HG03460 (cell line): ENCODE results near the gene ARHGAP12.

Source experiments
- ATAC-seq: cut with Tn5 transposase; IDR thresholded peaks from one replicate; pipeline ENCODE4 v1.9.1; 2021; ENCODE audit not compliant: unreplicated experiment

The ARHGAP12 gene

GRCh38 chr10:31948021-31948420 is 19.4 kb upstream of the ARHGAP12 start:
- no peak for ATAC-seq

GRCh38 chr10:31947144-31947926 is 18.7 kb upstream of the ARHGAP12 start:
- ATAC-seq: no peak

GRCh38 chr10:31945392-31945791 is 16.8 kb upstream of the ARHGAP12 start:
- no peak for ATAC-seq

- no peak for ATAC-seq
Measured at GRCh38 chr10:31944071-31944433, 15.4 kb upstream of the ARHGAP12 start.

GRCh38 chr10:31942892-31943291 is 14.3 kb upstream of the ARHGAP12 start:
- ATAC-seq: no peak

GRCh38 chr10:31942435-31942834 is 13.8 kb upstream of the ARHGAP12 start:
- no peak for ATAC-seq

GRCh38 chr10:31940839-31941653 is 12.4 kb upstream of the ARHGAP12 start:
- ATAC-seq: no peak

GRCh38 chr10:31939797-31940708 is 11.4 kb upstream of the ARHGAP12 start:
- ATAC-seq: no peak

GRCh38 chr10:31937371-31937770 is 8.7 kb upstream of the ARHGAP12 start:
- no peak for ATAC-seq

- ATAC-seq: no peak
Measured at GRCh38 chr10:31936933-31937332, 8.3 kb upstream of the ARHGAP12 start.

- ATAC-seq: no peak
Measured at GRCh38 chr10:31936086-31936485, 7.5 kb upstream of the ARHGAP12 start.

- no peak for ATAC-seq
Measured at GRCh38 chr10:31935678-31936077, 7.0 kb upstream of the ARHGAP12 start.

GRCh38 chr10:31932838-31933237 is 4.2 kb upstream of the ARHGAP12 start:
- no peak for ATAC-seq

- no peak for ATAC-seq
Measured at GRCh38 chr10:31930856-31931255, 2.2 kb upstream of the ARHGAP12 start.

- ATAC-seq: no peak
Measured at GRCh38 chr10:31930023-31930751, 1.6 kb upstream of the ARHGAP12 start.

- peak; percentile 14 for ATAC-seq
Measured at GRCh38 chr10:31929261-31930022, 811 bp upstream of the ARHGAP12 start.

- peak; percentile 36 for ATAC-seq
Measured at GRCh38 chr10:31927884-31928548, 615 bp downstream of the ARHGAP12 start.

- ATAC-seq: peak; percentile 7
Measured at GRCh38 chr10:31927565-31927883, 1.1 kb downstream of the ARHGAP12 start.

- ATAC-seq: no peak
Measured at GRCh38 chr10:31926765-31927564, 1.7 kb downstream of the ARHGAP12 start.
